ENCODE results near the gene AMOTL2.

DNA sequence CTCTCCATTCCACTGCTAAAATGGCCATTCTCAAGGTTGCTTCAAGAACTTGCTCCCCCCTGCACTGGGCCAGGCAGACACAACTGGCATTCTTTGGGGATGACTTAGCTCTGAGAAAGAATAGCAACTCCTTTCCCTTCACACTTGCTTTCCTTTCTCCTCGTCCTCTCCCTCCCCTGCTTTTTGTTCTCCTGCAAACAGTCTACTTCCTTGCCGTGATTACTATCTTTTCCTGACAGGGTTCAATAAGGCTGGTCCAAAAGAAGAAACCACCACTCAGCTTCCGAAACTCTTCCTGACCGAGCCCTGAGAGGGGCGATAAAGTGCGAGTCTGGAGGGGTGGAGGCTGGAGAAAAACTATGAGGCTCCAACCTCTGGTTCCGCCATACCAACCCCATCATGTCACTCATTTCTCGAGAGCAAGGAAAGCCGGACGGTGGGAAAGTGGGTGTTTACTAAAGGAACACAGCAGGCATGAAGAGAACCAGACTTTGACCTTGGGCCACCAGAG, 5.0 kb downstream of the AMOTL2 start:
- TF ChIP-seq REST (IDR thresholded peaks at IDR 0.05; ENCODE audit: low read depth, low read length), result peak; percentile 12; the same call in 1 of the 2 replicates
- TF ChIP-seq, protein P1, sequence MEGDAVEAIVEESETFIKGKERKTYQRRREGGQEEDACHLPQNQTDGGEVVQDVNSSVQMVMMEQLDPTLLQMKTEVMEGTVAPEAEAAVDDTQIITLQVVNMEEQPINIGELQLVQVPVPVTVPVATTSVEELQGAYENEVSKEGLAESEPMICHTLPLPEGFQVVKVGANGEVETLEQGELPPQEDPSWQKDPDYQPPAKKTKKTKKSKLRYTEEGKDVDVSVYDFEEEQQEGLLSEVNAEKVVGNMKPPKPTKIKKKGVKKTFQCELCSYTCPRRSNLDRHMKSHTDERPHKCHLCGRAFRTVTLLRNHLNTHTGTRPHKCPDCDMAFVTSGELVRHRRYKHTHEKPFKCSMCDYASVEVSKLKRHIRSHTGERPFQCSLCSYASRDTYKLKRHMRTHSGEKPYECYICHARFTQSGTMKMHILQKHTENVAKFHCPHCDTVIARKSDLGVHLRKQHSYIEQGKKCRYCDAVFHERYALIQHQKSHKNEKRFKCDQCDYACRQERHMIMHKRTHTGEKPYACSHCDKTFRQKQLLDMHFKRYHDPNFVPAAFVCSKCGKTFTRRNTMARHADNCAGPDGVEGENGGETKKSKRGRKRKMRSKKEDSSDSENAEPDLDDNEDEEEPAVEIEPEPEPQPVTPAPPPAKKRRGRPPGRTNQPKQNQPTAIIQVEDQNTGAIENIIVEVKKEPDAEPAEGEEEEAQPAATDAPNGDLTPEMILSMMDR (IDR thresholded peaks at IDR 0.05), result no peak
- peak in 1 of 2 experiments; percentile 63; a peak in 1 of 4 replicates for TF ChIP-seq EP300 (IDR thresholded peaks at IDR 0.05; ENCODE audit: borderline replicate concordance in 1 of 2, low read depth in 1 of 2, low read length in 1 of 2)
- TF ChIP-seq, protein P2, sequence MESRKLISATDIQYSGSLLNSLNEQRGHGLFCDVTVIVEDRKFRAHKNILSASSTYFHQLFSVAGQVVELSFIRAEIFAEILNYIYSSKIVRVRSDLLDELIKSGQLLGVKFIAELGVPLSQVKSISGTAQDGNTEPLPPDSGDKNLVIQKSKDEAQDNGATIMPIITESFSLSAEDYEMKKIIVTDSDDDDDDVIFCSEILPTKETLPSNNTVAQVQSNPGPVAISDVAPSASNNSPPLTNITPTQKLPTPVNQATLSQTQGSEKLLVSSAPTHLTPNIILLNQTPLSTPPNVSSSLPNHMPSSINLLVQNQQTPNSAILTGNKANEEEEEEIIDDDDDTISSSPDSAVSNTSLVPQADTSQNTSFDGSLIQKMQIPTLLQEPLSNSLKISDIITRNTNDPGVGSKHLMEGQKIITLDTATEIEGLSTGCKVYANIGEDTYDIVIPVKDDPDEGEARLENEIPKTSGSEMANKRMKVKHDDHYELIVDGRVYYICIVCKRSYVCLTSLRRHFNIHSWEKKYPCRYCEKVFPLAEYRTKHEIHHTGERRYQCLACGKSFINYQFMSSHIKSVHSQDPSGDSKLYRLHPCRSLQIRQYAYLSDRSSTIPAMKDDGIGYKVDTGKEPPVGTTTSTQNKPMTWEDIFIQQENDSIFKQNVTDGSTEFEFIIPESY (IDR thresholded peaks at IDR 0.05; ENCODE audit: borderline replicate concordance, low read depth), result no peak
- TF ChIP-seq ELF1 (IDR thresholded peaks at IDR 0.05), result no peak
- TF ChIP-seq USF2 (IDR thresholded peaks at IDR 0.05; ENCODE audit: borderline replicate concordance, low read depth, low read length), result no peak
- no peak; the same call in 1 of the 2 replicates for TF ChIP-seq POLR2AphosphoS5 (IDR thresholded peaks at IDR 0.05; ENCODE audit: low read depth, low read length)
- TF ChIP-seq FOXM1 (IDR thresholded peaks at IDR 0.05; ENCODE audit: low read depth), result no peak

Data from SK-N-SH (cell line).